H9 (cell line): Measurements from ENCODE around the gene CASD1. TPM values are rescaled to one million over a fixed set of nuclear protein-coding genes. Genes with fewer than 3 reads are reported as not detected.

Experiments used
- DNase-seq: peaks from one replicate; pipeline ENCODE4 v3.0.0-alpha.2; 2017
- H2AFZ ChIP-seq: one replicate; pipeline ENCODE4 v1.6.1; 2013; ENCODE audit warnings: mild to moderate bottlenecking, low read length, control low read depth, moderate library complexity
- H2AK5ac ChIP-seq: 2 replicates; pipeline ENCODE4 v1.6.1; 2013; ENCODE audit warnings: low read length, control low read depth, mixed read lengths; ENCODE audit not compliant: insufficient read length
- H2BK120ac ChIP-seq: one replicate; pipeline ENCODE4 v1.6.1; 2013; ENCODE audit warnings: low read depth, mild to moderate bottlenecking, low read length, control low read depth, inconsistent platforms; ENCODE audit not compliant: poor library complexity, severe bottlenecking
- H2BK12ac ChIP-seq: 2 replicates; pipeline ENCODE4 v1.6.1; 2013; ENCODE audit warnings: low read length, control low read depth, mixed read lengths, low read depth; ENCODE audit not compliant: insufficient read length
- H2BK15ac ChIP-seq: 2 replicates; pipeline ENCODE4 v1.6.1; 2013; ENCODE audit warnings: low read depth, low read length, control low read depth
- H2BK20ac ChIP-seq: one replicate; pipeline ENCODE4 v1.6.1; 2013; ENCODE audit warnings: low read depth, mild to moderate bottlenecking, low read length, control low read depth, inconsistent platforms; ENCODE audit not compliant: poor library complexity, severe bottlenecking
- H2BK5ac ChIP-seq: 2 replicates; pipeline ENCODE4 v1.6.1; 2013; ENCODE audit warnings: low read length, control low read depth, mixed read lengths; ENCODE audit not compliant: insufficient read length
- H3K14ac ChIP-seq: 2 replicates; pipeline ENCODE4 v1.6.1; 2013; ENCODE audit warnings: low read length, control low read depth; ENCODE audit not compliant: insufficient read depth
- H3K18ac ChIP-seq: 2 replicates; pipeline ENCODE4 v1.6.1; 2013; ENCODE audit warnings: low read depth, mild to moderate bottlenecking, mixed read lengths, low read length, control low read depth; ENCODE audit not compliant: insufficient read length
- H3K23ac ChIP-seq: 2 replicates; pipeline ENCODE4 v1.6.1; 2013; ENCODE audit warnings: low read length, control low read depth, mixed read lengths, low read depth; ENCODE audit not compliant: insufficient read length
- H3K23me2 ChIP-seq: 2 replicates; pipeline ENCODE4 v1.6.1; 2013; ENCODE audit warnings: low read depth, mild to moderate bottlenecking, mixed read lengths, low read length, control low read depth; ENCODE audit not compliant: insufficient read length, poor library complexity, severe bottlenecking
- H3K27ac ChIP-seq: 2 replicates; pipeline ENCODE4 v1.5.1; 2013; ENCODE audit warnings: low read length, control low read depth, mixed read lengths, low read depth; ENCODE audit not compliant: insufficient read length
- H3K27me3 ChIP-seq: 2 replicates; pipeline ENCODE4 v1.6.1; 2013; ENCODE audit warnings: low read length, control low read depth, inconsistent platforms; ENCODE audit not compliant: insufficient read depth
- H3K4ac ChIP-seq: 2 replicates; pipeline ENCODE4 v1.6.1; 2013; ENCODE audit warnings: low read depth, mild to moderate bottlenecking, control low read depth, inconsistent platforms, low read length, moderate library complexity
- H3K4me1 ChIP-seq: 2 replicates; pipeline ENCODE4 v1.6.1; 2013; ENCODE audit warnings: low read length, control low read depth, inconsistent platforms; ENCODE audit not compliant: insufficient read depth
- H3K4me2 ChIP-seq: 2 replicates; pipeline ENCODE4 v1.6.1; 2013; ENCODE audit warnings: low read length, control low read depth, mixed read lengths; ENCODE audit not compliant: insufficient read length, insufficient read depth
- H3K56ac ChIP-seq: 2 replicates; pipeline ENCODE4 v1.6.1; 2013; ENCODE audit warnings: low read depth, mild to moderate bottlenecking, mixed read lengths, low read length, control low read depth; ENCODE audit not compliant: insufficient read length
- H3K79me1 ChIP-seq: 2 replicates; pipeline ENCODE4 v1.6.1; 2013; ENCODE audit warnings: low read depth, mild to moderate bottlenecking, moderate library complexity, low read length, control low read depth, inconsistent platforms; ENCODE audit not compliant: insufficient read depth, poor library complexity, severe bottlenecking
- H3K79me2 ChIP-seq: 2 replicates; pipeline ENCODE4 v1.6.1; 2013; ENCODE audit warnings: low read length, control low read depth, inconsistent platforms; ENCODE audit not compliant: insufficient read depth
- H3K9ac ChIP-seq: 2 replicates; pipeline ENCODE4 v1.6.1; 2013; ENCODE audit warnings: low read length, control low read depth, mixed read lengths; ENCODE audit not compliant: insufficient read length; ENCODE audit errors: extremely low read depth
- H3K9me3 ChIP-seq: one replicate; pipeline ENCODE4 v1.6.1; 2013; ENCODE audit warnings: low read depth, low read length, inconsistent platforms; ENCODE audit not compliant: control insufficient read depth
- H3T11ph ChIP-seq: one replicate; pipeline ENCODE4 v1.6.1; 2013; ENCODE audit warnings: mild to moderate bottlenecking, low read length, control low read depth, inconsistent platforms
- H4K20me1 ChIP-seq: one replicate; pipeline ENCODE4 v1.6.1; 2013; ENCODE audit not compliant: control insufficient read depth, insufficient read length, insufficient read depth
- H4K5ac ChIP-seq: 2 replicates; pipeline ENCODE4 v1.6.1; 2013; ENCODE audit warnings: low read depth, mild to moderate bottlenecking, mixed read lengths, low read length, control low read depth; ENCODE audit not compliant: insufficient read length
- H4K8ac ChIP-seq: replicated peaks from 2 replicates; pipeline ENCODE4 v1.6.1; 2013; ENCODE audit warnings: low read length, control low read depth, mixed read lengths, low read depth; ENCODE audit not compliant: insufficient read length
- H4K91ac ChIP-seq: 2 replicates; pipeline ENCODE4 v1.6.1; 2013; ENCODE audit warnings: low read depth, mild to moderate bottlenecking, moderate library complexity, mixed read lengths, low read length, control low read depth; ENCODE audit not compliant: insufficient read length
- H3K27ac Mint-ChIP-seq, 3 experiments: 2 replicates in 2 of 3; 3 replicates in 1 of 3; pipeline ENCODE4 v1.8.0; 2020 to 2021; ENCODE audit warnings: mixed read lengths in 3 of 3, mild to moderate bottlenecking in 1 of 3, moderate library complexity in 1 of 3
- H3K27me3 Mint-ChIP-seq: 2 replicates; pipeline ENCODE4 v1.8.0; 2021; ENCODE audit warnings: low read depth, mild to moderate bottlenecking, moderate library complexity, mixed read lengths
- H3K36me3 Mint-ChIP-seq, 3 experiments: 2 replicates in 2 of 3; 3 replicates in 1 of 3; pipeline ENCODE4 v1.8.0; 2020 to 2021; ENCODE audit warnings: low read depth in 3 of 3, mixed read lengths in 3 of 3; ENCODE audit not compliant: insufficient read depth in 1 of 3
- H3K4me1 Mint-ChIP-seq, 2 experiments: 2 replicates each; pipeline ENCODE4 v1.8.0; 2020; ENCODE audit warnings: mixed read lengths in 2 of 2
- H3K4me3 Mint-ChIP-seq, 2 experiments: 2 replicates in 1 of 2; 3 replicates in 1 of 2; pipeline ENCODE4 v1.8.0; 2020 to 2021; ENCODE audit warnings: mild to moderate bottlenecking in 2 of 2, mixed read lengths in 2 of 2, moderate library complexity in 1 of 2
- H3K9me3 Mint-ChIP-seq, 2 experiments: 2 replicates in 1 of 2; 3 replicates in 1 of 2; pipeline ENCODE4 v1.8.0; 2020; ENCODE audit warnings: mild to moderate bottlenecking in 2 of 2, mixed read lengths in 2 of 2, moderate library complexity in 1 of 2
- WGBS: extraction: QIAGEN DNeasy Blood & Tissue Kit; methylation state at CpG from one replicate; pipeline ENCODE4 v1.1.7; 2013; ENCODE audit warnings: missing lambda C conversion rate, low lambda C conversion rate, mixed read lengths; ENCODE audit not compliant: insufficient read length; ENCODE audit errors: extremely low coverage; 5-methylcytosine and 5-hydroxymethylcytosine counted together
- total RNA-seq: library from RNA; stranded (reverse); gene quantifications from 2 replicates; pipeline ENCODE4 v1.2.1, GENCODE V29; 2021
- TF ChIP-seq, protein P1 (sequence below): fragments of 200-600 bp; sonication (generic); conservative IDR thresholded peaks from 3 replicates; pipeline ENCODE4 v1.8.0; 2021; ENCODE audit warnings: antibody characterized with exemption, mild to moderate bottlenecking

The CASD1 gene
- total RNA-seq, 1 experiment from 2014 or later: 21.6 TPM

DNA sequence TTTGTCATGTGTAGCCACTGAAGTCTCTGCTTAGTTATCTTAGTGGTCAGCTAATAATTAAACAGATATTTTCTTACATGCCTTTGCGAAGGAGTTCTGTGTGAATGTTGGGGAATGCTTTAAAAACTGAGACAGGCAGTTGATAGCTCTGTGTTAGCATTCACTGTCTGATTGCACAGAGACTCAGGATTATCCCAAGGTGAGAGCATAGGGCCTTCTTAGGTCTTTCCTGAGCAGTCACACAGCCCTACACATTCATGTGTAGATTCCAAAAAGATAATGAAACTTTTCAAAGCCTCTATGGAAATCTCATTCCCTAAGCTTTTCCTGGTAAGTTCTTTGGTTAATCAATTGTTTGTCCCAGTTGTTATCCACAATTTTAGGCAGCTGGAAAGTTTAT, 67.7 kb downstream of the CASD1 start:
- Mint-ChIP-seq H3K4me1 (peaks cover 15 to 16% of the 10 kb centered on the region in 2 experiments), H3K36me3 (peaks cover 21 to 44% (median 24%) of the 10 kb centered on the region in 3 experiments), H3K27ac (peak overlapping the region in 1 of 3 experiments; percentile 93; a peak in 3 of 7 replicates), H3K4me3 (no peak overlapping the region), H3K27me3 (no peaks in the 10 kb centered on the region), H3K9me3 (peaks cover 27 to 35% of the 10 kb centered on the region in 2 experiments)
- no peaks in the 10 kb centered on the region for H3K79me2 ChIP-seq
- H3K27ac ChIP-seq: no peak overlapping the region
- H3K18ac ChIP-seq: no peak overlapping the region
- no peak overlapping the region for H3K14ac ChIP-seq
- H3K9me3 ChIP-seq: no peaks in the 10 kb centered on the region
- no peak overlapping the region for H2AFZ ChIP-seq
- H3K79me1 ChIP-seq: no peaks in the 10 kb centered on the region
- H2BK15ac ChIP-seq: no peak overlapping the region
- H3K4me2 ChIP-seq: no peak overlapping the region
- H3K4ac ChIP-seq: no peak overlapping the region
- H4K91ac ChIP-seq: no peak overlapping the region
- no peak for DNase-seq
- no peak overlapping the region for H2BK120ac ChIP-seq
- no peak overlapping the region for H4K5ac ChIP-seq
- H4K20me1 ChIP-seq: no peaks in the 10 kb centered on the region
- no peak overlapping the region for H3K9ac ChIP-seq
- H3K56ac ChIP-seq: no peak overlapping the region
- no CpG with 5 or more reads among the region's 1 CpG for WGBS
- no peak overlapping the region for H2BK5ac ChIP-seq
- H3K23me2 ChIP-seq: no peaks in the 10 kb centered on the region
- H2BK20ac ChIP-seq: no peak overlapping the region
- no peak overlapping the region for H3K23ac ChIP-seq
- H2AK5ac ChIP-seq: no peak overlapping the region
- H3K4me1 ChIP-seq: no peaks in the 10 kb centered on the region
- no peak overlapping the region for H2BK12ac ChIP-seq
- H4K8ac ChIP-seq: no peak overlapping the region
- H3T11ph ChIP-seq: no peak overlapping the region
- TF ChIP-seq, protein P1, sequence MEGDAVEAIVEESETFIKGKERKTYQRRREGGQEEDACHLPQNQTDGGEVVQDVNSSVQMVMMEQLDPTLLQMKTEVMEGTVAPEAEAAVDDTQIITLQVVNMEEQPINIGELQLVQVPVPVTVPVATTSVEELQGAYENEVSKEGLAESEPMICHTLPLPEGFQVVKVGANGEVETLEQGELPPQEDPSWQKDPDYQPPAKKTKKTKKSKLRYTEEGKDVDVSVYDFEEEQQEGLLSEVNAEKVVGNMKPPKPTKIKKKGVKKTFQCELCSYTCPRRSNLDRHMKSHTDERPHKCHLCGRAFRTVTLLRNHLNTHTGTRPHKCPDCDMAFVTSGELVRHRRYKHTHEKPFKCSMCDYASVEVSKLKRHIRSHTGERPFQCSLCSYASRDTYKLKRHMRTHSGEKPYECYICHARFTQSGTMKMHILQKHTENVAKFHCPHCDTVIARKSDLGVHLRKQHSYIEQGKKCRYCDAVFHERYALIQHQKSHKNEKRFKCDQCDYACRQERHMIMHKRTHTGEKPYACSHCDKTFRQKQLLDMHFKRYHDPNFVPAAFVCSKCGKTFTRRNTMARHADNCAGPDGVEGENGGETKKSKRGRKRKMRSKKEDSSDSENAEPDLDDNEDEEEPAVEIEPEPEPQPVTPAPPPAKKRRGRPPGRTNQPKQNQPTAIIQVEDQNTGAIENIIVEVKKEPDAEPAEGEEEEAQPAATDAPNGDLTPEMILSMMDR: no peak
- no peaks in the 10 kb centered on the region for H3K27me3 ChIP-seq
